Endometrium (tissue), 2 donors: ENCODE measurements around the gene PTPN11.
"Not testable (repeated sequence)": the region's sequence is repeated elsewhere in the genome, so short reads cannot be mapped to it uniquely, and the experiment has no call there.

Experiments
- FAIRE-seq: peaks from 2 replicates; lab custom pipeline; 2012; peaks lifted over from hg19 to GRCh38; lab: Jason Lieb, UNC
- donor health status: control.
- donor health status: control.

The PTPN11 gene

GRCh38 chr12:112448165-112448564, 29.4 kb downstream of the PTPN11 start:
- not testable (repeated sequence) for FAIRE-seq

- no peak for FAIRE-seq
Measured at GRCh38 chr12:112450725-112451124, 32.0 kb downstream of the PTPN11 start.

- FAIRE-seq = no peak
Measured at GRCh38 chr12:112456029-112456428, 37.3 kb downstream of the PTPN11 start.

GRCh38 chr12:112457142-112457541, 38.4 kb downstream of the PTPN11 start:
- FAIRE-seq = not testable (repeated sequence)

- FAIRE-seq = no peak
Measured at GRCh38 chr12:112458330-112458729, 39.6 kb downstream of the PTPN11 start.

- FAIRE-seq = no peak
Measured at GRCh38 chr12:112458751-112459150, 40.0 kb downstream of the PTPN11 start.

- FAIRE-seq = no peak
Measured at GRCh38 chr12:112463478-112463877, 44.7 kb downstream of the PTPN11 start.

GRCh38 chr12:112464605-112465004, 45.9 kb downstream of the PTPN11 start:
- no peak for FAIRE-seq

GRCh38 chr12:112466011-112466422, 47.3 kb downstream of the PTPN11 start:
- FAIRE-seq = no peak

- no peak for FAIRE-seq
Measured at GRCh38 chr12:112466835-112467234, 48.1 kb downstream of the PTPN11 start.

- FAIRE-seq = no peak
Measured at GRCh38 chr12:112468046-112468445, 49.3 kb downstream of the PTPN11 start.

GRCh38 chr12:112473056-112473455, 54.3 kb downstream of the PTPN11 start:
- no peak for FAIRE-seq

GRCh38 chr12:112479413-112479812, 60.7 kb downstream of the PTPN11 start:
- FAIRE-seq = no peak

- FAIRE-seq = no peak
Measured at GRCh38 chr12:112480931-112481330, 62.2 kb downstream of the PTPN11 start.

GRCh38 chr12:112482733-112483132, 64.0 kb downstream of the PTPN11 start:
- no peak for FAIRE-seq

GRCh38 chr12:112486361-112486760, 67.6 kb downstream of the PTPN11 start:
- FAIRE-seq = no peak

GRCh38 chr12:112488257-112488876, 69.6 kb downstream of the PTPN11 start:
- no peak for FAIRE-seq

GRCh38 chr12:112489456-112489855, 70.7 kb downstream of the PTPN11 start:
- FAIRE-seq = no peak

- no peak for FAIRE-seq
Measured at GRCh38 chr12:112496496-112496895, 77.7 kb downstream of the PTPN11 start.

GRCh38 chr12:112498580-112498979, 79.8 kb downstream of the PTPN11 start:
- FAIRE-seq = no peak

GRCh38 chr12:112503512-112503911, 84.8 kb downstream of the PTPN11 start:
- FAIRE-seq = no peak

GRCh38 chr12:112506513-112507166, 87.9 kb downstream of the PTPN11 start:
- no peak for FAIRE-seq

GRCh38 chr12:112513471-112513870, 94.7 kb downstream of the PTPN11 start:
- FAIRE-seq = no peak

GRCh38 chr12:112514456-112514855, 95.7 kb downstream of the PTPN11 start:
- FAIRE-seq = no peak
